ENCODE data around the gene PTF1A.
A peak's percentile ranks its signal among the peaks of the same experiment; 100 is the strongest.

Gene PTF1A, protein sequence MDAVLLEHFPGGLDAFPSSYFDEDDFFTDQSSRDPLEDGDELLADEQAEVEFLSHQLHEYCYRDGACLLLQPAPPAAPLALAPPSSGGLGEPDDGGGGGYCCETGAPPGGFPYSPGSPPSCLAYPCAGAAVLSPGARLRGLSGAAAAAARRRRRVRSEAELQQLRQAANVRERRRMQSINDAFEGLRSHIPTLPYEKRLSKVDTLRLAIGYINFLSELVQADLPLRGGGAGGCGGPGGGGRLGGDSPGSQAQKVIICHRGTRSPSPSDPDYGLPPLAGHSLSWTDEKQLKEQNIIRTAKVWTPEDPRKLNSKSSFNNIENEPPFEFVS

GRCh38 chr10:23191764-23192711 is at the start of gene PTF1A:
Gene PTF1A (plus strand): TSS chr10:23192312. CDS start chr10:23192531, 219 bp downstream.
- DNase-seq: no peak

DNA sequence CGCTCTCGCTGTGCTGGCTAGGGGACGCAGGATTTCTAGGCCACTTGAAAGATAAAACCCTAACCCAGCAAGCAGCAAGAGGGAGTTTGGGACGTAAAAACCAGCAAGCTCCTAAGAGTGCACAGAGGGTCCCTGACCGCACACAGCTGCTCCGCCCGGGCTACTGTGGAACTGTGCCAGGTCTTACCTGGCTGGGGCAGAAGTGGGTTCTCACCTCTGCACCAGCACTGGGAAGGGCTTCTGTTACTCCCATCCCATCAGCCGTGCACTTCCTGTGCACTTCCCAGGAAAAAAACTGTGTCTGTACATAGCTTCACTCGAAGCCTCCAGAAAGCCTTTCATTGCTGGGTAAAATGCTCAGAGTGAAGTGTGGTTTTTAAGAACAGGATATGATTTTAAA is 45.9 kb upstream of the PTF1A start:
- DNase-seq: no peak

GRCh38 chr10:23147035-23147434 is 45.1 kb upstream of the PTF1A start:
- DNase-seq: no peak

DNA sequence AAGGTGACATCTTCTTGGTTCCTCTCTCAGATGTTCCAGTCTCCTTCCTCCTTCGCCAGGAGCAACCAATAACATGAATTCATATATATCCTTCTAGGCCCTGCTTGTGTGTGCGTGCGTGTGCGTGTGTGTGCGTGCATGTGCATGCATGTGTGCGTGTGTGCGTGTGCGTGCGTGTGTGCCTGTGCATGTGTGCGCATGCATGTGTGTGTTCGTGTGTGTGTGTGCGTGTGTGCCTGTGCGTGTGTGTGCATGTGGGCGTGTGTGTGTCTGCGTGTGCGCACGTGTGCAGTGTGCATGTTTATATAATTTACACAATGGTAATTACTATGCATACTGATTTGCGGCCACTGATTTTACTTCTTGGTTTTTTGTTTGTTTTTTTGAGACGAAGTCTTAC is 43.9 kb upstream of the PTF1A start:
- DNase-seq: no peak

GRCh38 chr10:23150091-23150490 is 42.0 kb upstream of the PTF1A start:
- DNase-seq: no peak

- no peak for DNase-seq
Observed at GRCh38 chr10:23150610-23151009, 41.5 kb upstream of the PTF1A start.

GRCh38 chr10:23151071-23151470 is 41.0 kb upstream of the PTF1A start:
- DNase-seq: no peak

DNA sequence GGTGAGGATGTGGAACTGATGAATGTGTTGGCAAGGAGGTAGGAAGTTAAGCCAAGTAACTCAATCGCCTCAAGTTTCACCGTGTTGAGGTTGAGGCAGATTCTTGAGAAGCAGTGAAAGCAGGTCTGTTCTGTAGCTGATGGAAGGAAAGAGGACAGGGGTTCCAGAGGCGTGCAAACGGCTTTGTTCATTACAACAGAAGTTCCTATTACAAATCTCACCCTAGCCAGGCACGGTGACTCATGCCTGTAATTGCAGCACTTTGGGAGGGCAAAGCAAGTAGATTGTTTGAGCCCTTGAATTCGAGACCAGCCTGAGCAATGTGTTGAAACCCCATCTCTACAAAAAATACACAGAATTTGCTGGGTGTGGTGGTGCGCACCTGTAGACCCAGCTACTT is 36.9 kb upstream of the PTF1A start:
- DNase-seq: no peak

GRCh38 chr10:23156447-23157150 is 35.5 kb upstream of the PTF1A start:
- DNase-seq: no peak

GRCh38 chr10:23157239-23157681 is 34.9 kb upstream of the PTF1A start:
- DNase-seq: no peak

- peak; percentile 76 for DNase-seq
Observed at GRCh38 chr10:23157691-23158369, 34.3 kb upstream of the PTF1A start.

DNA sequence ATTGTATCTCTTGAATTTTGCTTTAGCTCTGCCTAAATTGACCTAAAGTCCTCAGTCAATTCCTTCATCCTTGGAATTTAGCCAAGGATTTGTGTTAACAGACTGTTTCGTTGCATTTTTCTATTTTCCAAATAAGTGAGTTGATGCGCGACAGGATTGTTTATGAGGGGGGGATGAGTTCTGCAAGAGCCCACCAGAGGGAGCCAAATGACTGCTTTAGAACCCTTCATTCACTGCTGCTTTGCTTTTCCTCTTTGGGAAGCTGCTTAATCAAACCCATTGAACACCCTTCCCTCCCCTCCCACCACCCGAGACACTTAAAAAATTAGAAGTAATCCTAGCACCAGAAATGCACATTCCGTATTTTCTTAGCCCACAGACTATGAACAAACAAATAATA is 33.7 kb upstream of the PTF1A start:
- peak; percentile 80 for DNase-seq

DNA sequence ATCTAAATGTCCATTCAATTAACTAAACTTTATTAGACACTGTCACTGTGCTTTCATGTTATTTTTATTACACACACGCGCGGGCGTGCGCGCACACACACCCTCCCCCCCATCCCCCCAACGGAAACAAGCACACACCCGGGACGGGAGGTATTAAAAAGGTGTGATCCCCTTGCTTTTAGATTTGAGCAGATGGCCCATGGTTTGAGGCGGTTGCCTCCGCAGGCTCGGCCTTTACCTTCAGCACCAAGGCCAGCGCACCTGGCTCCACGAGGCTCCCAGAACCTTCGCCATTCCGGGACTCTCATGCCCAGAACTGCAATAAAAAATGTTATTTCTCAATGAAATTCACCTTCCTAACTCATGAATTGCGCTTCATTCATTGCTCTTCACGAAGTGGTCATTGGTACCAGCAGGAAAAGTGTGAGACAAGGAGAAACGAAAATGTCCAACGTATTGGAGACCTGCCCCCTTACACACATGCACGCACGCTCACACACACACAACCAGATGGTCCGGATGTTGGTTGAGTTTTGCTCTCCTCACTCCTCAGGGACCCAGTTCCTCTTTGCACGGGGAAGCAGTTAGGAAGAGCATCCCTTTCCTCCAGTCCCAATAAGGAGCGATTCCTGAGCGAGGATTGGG is 20.8 kb upstream of the PTF1A start:
- peak; percentile 64 for DNase-seq

DNA sequence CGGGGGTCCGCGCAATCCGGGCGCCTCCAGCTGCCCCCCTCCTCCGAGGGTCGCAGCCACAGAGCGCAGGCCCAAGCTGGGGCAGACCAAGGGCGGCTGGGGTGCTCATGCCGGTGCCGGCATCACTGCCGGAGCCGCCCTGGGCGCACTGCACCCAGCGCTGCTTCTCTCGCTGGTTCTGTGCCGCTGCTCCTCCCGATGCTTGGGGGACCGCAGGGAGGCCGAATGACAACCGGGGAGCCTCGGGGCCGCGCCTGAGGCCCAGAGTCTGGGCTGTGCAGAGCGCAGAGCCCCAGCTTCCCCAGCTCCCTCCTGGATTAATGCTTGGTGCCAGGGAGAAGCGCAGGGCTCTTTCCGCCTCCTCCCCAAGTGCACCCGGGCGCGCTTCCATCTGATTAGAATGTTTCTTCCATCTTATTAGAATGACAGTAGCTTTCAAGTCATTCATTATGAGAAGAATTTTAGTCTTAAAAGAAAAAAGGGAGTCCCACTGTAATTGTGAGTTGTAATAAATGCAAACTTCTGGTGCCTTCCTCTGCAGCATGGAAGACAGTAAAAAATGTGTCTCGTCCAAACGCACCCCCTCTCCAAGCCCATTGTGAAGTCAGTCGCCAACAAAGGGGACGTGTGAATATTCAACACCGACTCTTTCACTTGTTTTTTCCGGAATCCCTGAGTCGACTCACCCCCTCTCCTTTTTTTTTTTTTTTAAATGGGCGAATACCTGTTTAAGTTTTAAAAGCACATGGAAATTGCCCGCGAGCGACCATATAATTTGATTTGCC is 19.5 kb upstream of the PTF1A start:
- no peak for DNase-seq

DNA sequence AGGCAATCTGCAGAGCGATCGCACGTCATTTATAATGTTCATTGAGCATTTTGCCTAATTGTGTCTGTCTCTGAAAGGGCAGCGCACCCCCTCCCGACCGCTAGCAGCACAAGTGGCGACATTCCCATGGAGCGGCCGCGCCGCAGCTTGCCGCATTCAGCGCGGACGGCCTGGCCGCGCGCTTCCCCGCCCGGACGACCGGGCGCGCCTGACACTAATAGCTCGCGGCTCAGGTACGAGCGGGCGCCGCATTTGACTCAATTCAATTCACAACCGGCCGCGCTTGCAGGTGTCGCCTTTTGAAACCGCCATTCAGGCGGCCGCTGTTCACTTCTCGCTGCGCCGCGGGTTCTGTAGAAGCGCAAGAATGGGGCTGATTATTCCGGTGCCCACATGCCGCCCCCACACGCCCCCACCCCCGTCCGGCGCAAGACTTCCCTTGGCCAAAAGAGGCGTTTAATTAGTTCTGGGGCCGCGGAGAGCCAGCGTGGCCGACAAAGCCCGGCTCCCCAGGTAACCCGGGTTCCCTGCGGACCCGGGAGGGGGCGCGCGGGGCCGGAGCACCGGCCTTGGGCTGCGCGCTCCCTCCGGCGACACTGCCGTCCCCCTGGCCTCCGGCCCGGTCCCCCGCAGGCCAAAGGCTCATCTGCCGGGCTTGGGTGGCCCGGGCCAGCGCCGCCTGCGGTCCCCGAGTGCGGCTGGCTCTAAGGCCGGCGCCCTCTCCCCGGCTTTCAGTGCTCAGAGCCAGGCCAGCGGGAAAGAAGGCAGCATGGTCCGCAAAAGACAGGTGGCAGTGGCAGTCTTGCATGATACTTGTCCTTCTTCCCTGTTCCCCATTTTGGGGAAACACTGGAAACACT is 18.7 kb upstream of the PTF1A start:
- DNase-seq: no peak

DNA sequence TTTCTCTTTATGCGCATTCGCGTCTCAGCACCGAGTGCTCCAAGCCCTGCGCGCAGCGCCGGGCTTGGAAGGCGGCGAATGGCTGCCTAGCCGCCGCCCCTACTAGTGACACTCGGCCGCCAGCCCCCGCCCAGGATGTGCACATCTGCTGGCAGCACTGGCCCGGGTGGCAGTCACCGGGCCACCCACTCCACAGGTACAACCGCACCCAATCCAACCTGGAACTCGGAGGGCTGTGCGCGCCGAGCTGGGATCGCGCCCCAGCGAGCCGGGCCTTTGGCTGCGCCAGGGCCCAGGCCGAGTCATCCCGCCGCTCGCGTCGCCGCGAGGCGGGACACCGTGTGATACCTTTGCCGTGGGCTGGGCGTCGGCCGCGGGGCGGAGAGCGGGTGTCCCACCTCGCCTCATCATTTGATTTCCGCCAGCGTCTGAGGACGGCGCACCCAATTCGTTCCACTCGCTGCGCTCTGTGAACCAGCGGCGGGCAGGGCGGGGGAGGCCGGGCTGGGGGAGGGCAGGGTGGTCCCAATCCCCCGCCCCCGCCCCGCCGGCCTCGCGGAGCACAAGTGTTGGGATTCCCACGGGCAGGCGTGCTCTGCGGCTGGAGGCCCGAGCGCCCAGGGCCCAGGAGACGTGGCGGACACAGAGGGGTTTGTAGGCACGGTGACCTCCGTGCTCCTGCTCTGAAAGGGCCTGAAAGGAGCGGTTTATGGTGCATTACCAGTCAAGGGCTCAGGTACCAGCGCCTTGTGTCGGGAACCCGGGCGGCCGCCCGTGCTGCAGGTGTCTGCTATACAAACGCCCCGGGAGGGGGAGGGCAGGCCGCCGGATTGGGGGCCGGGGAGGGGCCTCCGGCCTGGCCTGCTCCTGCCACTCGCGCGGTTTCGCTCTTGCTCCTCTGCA is 17.8 kb upstream of the PTF1A start:
- no peak for DNase-seq

GRCh38 chr10:23174977-23175512 is 17.1 kb upstream of the PTF1A start:
- DNase-seq: no peak

- no peak for DNase-seq
Observed at GRCh38 chr10:23186178-23186577, 5.9 kb upstream of the PTF1A start.

DNA sequence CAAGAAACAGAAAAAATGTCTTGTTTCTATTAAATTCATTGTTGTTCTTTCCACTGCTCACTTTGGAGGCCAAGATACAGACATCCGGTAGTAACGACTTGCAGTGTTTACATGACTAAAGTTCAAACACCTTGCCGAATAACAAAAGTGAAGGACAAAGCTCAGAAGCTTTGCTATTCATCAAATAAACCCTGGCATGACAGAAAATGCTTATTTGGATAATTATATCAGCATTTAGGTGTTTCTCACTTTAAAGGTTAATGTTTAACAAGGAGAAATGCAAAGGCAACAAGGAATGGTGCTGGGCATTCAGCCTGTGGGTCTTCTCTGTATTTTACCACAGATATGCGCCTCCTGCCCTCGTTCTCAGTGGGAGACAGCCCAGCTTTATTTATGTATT is 5.4 kb upstream of the PTF1A start:
- DNase-seq: no peak
